ENCODE data around the gene ZNF280D. TPM values are rescaled to one million over a fixed set of nuclear protein-coding genes. Genes with fewer than 3 reads are reported as not detected.

Gene ZNF280D
- total and polyA plus RNA-seq, 2 experiments from 2014 or later, result 8.0 to 24.6 TPM

DNA sequence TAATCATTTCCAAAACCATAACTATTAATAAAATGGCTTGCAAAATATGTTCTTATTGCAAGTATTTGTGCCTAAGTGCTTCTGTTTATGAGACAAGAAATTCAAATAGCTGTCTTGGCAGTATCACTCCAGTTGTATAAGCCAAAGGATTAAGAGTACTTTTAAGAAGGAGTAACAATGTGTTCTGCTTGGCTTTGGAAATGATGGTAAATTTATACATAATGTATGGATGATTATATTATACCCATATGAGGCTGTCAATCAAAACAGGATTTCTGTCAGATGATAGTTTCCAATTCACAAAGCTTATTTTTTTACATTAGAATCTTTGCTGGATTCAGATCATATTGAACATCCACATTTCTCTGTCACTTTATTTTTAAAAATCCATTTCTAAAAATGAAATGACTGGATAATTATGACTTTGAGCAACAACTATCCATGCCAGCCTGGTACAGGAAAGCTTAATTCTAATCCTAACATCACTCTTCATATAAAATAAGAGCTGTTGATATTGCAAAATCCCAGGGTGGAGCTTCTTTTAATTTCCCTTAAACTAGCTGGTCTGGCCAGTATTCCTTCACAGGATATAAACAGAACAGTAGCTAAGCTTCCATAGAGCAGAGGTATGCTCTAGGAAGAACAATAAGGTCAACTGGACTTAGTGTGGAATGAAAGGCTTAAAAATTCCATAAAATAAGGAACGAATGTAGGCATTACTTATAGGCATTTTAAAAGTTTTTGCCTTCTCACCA lies 30.0 kb upstream of the ZNF280D start:
- in situ Hi-C loops (cut with MboI), result no loop called here
- H3K79me2 ChIP-seq (ENCODE audit: insufficient read depth), result no peaks in the 10 kb centered on the region
- H3K9ac ChIP-seq, result no peak overlapping the region
- H2AFZ ChIP-seq, result no peak overlapping the region
- 62 to 76% methylated on average over 1 of the region's 1 CpG for WGBS, 2 experiments (ENCODE audit: low coverage in 1 of 2, low lambda C conversion rate in 2 of 2, missing lambda C conversion rate in 2 of 2)
- no peaks in the 10 kb centered on the region for H4K20me1 ChIP-seq (ENCODE audit: insufficient read depth)
- H3K27ac ChIP-seq, result no peak overlapping the region
- no peaks in the 10 kb centered on the region for H3K9me3 ChIP-seq (ENCODE audit: low read depth)
- no peak for DNase-seq
- no peak for TF ChIP-seq EZH2 (IDR thresholded peaks at IDR 0.05; ENCODE audit: insufficient read depth, poor library complexity, severe bottlenecking)
- no peak for TF ChIP-seq EZH2phosphoT487 (IDR thresholded peaks at IDR 0.05; ENCODE audit: insufficient read depth, low read depth)
- no peak overlapping the region for H3K4me2 ChIP-seq (ENCODE audit: unreplicated experiment)
- peaks cover 39% of the 10 kb centered on the region for H3K4me1 ChIP-seq (ENCODE audit: insufficient read depth)
- H3K27me3 ChIP-seq (replicated peaks; ENCODE audit: insufficient read depth), result no peaks in the 10 kb centered on the region
- no peak overlapping the region for H3K4me3 ChIP-seq
- H3F3A ChIP-seq (ENCODE audit: insufficient read depth), result peaks cover 33% of the 10 kb centered on the region
- no peaks in the 10 kb centered on the region for H3K9me2 ChIP-seq (ENCODE audit: insufficient read depth)
- no peaks in the 10 kb centered on the region for H3K36me3 ChIP-seq (ENCODE audit: low read depth)

DNA sequence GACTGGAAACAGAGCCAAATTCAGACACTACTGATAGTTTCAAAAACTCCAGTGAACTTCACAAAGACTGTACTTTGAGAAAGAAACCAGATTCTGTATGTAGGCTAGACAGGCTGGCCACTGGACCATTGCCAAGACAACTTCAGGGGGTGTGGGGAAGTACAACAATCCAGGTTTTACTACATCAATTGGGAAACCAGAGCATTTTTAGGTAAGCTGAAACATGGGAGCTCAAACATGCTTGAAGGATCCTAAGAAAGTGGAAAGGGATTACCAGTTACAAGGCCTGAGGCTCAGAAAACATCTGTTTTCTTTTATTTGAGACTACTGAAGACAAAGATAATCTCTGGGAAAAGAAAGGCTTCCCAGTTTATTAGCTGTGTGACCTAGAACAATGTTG lies 26.9 kb upstream of the ZNF280D start:
- peak; percentile 44 for DNase-seq
- in situ Hi-C loops (cut with MboI), result no loop called here
- Histone ChIP-seq H3K9me2 (ENCODE audit: insufficient read depth) (no peaks in the 10 kb centered on the region), H3F3A (ENCODE audit: insufficient read depth) (peaks cover 45% of the 10 kb centered on the region), H3K36me3 (ENCODE audit: low read depth) (no peaks in the 10 kb centered on the region), H3K27me3 (replicated peaks; ENCODE audit: insufficient read depth) (no peaks in the 10 kb centered on the region), H3K4me1 (ENCODE audit: insufficient read depth) (peaks cover 49% of the 10 kb centered on the region), H3K4me3 (peak overlapping the region; percentile 36; the same call in 1 of the 2 replicates), H3K9ac (no peak overlapping the region), H3K27ac (peak overlapping the region; percentile 59), H2AFZ (no peak overlapping the region), H3K4me2 (ENCODE audit: unreplicated experiment) (peak overlapping the region; percentile 61), H4K20me1 (ENCODE audit: insufficient read depth) (no peaks in the 10 kb centered on the region), H3K79me2 (ENCODE audit: insufficient read depth) (no peaks in the 10 kb centered on the region), H3K9me3 (ENCODE audit: low read depth) (no peaks in the 10 kb centered on the region)
- TF ChIP-seq EZH2 (IDR thresholded peaks at IDR 0.05; ENCODE audit: insufficient read depth, poor library complexity, severe bottlenecking) (no peak), EZH2phosphoT487 (IDR thresholded peaks at IDR 0.05; ENCODE audit: insufficient read depth, low read depth) (no peak)

DNA sequence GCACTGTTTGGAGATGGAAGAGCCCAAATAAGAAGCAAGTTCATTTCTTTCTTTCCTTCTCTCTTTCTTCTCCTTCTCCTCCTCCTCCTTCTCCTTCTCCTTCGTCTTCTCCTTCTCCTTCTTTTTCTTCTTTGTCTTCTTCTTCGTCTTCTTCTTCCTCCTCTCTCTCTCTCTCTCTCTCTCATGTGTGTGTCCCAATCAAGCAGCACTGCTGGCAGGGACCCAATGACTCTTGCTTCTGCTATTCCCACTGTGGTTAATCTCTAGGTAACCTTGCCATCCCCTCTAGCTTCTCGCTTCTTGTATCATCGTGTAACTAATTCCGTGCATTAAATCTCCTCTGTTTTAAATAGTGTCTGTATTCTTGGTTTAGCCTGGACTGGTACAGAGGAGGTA lies 26.1 kb upstream of the ZNF280D start:
- Histone ChIP-seq H3K4me1 (ENCODE audit: insufficient read depth) (peaks cover 49% of the 10 kb centered on the region), H3K4me2 (ENCODE audit: unreplicated experiment) (peak overlapping the region; percentile 61), H3K4me3 (peak overlapping the region; percentile 36), H2AFZ (no peak overlapping the region), H3K27ac (peak overlapping the region; percentile 59), H4K20me1 (ENCODE audit: insufficient read depth) (no peaks in the 10 kb centered on the region), H3K9me3 (ENCODE audit: low read depth) (no peaks in the 10 kb centered on the region), H3F3A (ENCODE audit: insufficient read depth) (peaks cover 52% of the 10 kb centered on the region), H3K36me3 (ENCODE audit: low read depth) (no peaks in the 10 kb centered on the region), H3K27me3 (replicated peaks; ENCODE audit: insufficient read depth) (no peaks in the 10 kb centered on the region), H3K79me2 (ENCODE audit: insufficient read depth) (no peaks in the 10 kb centered on the region), H3K9ac (peak overlapping the region; percentile 22; the same call in 1 of the 2 replicates), H3K9me2 (ENCODE audit: insufficient read depth) (no peaks in the 10 kb centered on the region)
- in situ Hi-C loops (cut with MboI), result no loop called here
- 20 to 23% methylated on average over 4 to 5 of the region's 5 CpGs for WGBS, 2 experiments (ENCODE audit: low coverage in 1 of 2, low lambda C conversion rate in 2 of 2, missing lambda C conversion rate in 2 of 2)
- peak; percentile 96 for DNase-seq
- TF ChIP-seq EZH2phosphoT487 (IDR thresholded peaks at IDR 0.05; ENCODE audit: insufficient read depth, low read depth), result no peak
- no peak for TF ChIP-seq EZH2 (IDR thresholded peaks at IDR 0.05; ENCODE audit: insufficient read depth, poor library complexity, severe bottlenecking)

DNA sequence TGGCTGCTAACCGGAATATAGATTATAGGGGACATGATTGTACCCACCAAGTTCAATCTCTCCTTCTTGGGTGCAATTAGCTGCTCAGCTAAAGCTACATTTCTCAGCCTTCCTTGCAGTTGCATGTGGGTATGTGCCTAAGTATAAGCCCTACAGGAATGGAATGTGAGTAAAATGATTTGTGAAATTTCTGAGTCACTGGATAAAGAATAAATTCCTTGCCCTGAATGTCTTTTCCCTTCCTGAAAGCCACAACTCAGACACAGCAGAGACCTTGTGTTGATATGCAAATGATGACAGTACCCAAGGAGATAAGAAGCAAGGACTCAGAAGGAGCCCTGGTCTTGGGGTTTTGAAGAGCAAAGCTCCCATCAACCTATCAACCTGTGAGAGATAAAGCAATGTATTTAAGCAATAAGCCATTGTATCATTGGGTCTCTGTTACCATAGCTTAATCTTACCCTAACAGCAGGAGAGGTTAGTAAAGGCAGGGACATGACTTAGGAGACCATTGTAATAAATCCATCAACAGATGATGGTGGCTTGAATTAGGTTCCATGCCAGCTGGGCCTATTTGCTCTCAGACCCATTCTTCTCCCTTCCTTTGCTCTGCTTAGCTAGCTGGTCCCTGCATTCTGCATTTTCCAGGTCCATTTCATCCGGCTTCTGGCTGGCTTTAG lies 25.6 kb upstream of the ZNF280D start:
- peaks cover 52% of the 10 kb centered on the region for H3K4me1 ChIP-seq (ENCODE audit: insufficient read depth)
- no peak for TF ChIP-seq EZH2 (IDR thresholded peaks at IDR 0.05; ENCODE audit: insufficient read depth, poor library complexity, severe bottlenecking)
- TF ChIP-seq EZH2phosphoT487 (IDR thresholded peaks at IDR 0.05; ENCODE audit: insufficient read depth, low read depth), result no peak
- H3K27me3 ChIP-seq (replicated peaks; ENCODE audit: insufficient read depth), result no peaks in the 10 kb centered on the region
- peak overlapping the region; percentile 61 for H3K4me2 ChIP-seq (ENCODE audit: unreplicated experiment)
- H3K9ac ChIP-seq, result peak overlapping the region; percentile 22; the same call in 1 of the 2 replicates
- peak overlapping the region; percentile 59 for H3K27ac ChIP-seq
- no peak overlapping the region for H2AFZ ChIP-seq
- DNase-seq, result peak; percentile 81
- no peaks in the 10 kb centered on the region for H3K9me2 ChIP-seq (ENCODE audit: insufficient read depth)
- 58 to 64% methylated on average over 2 of the region's 2 CpGs for WGBS, 2 experiments (ENCODE audit: low coverage in 1 of 2, low lambda C conversion rate in 2 of 2, missing lambda C conversion rate in 2 of 2)
- H4K20me1 ChIP-seq (ENCODE audit: insufficient read depth), result no peaks in the 10 kb centered on the region
- in situ Hi-C loops (cut with MboI), result no loop called here
- H3K9me3 ChIP-seq (ENCODE audit: low read depth), result no peaks in the 10 kb centered on the region
- H3F3A ChIP-seq (ENCODE audit: insufficient read depth), result peaks cover 57% of the 10 kb centered on the region
- peak overlapping the region; percentile 36 for H3K4me3 ChIP-seq
- no peaks in the 10 kb centered on the region for H3K79me2 ChIP-seq (ENCODE audit: insufficient read depth)
- no peaks in the 10 kb centered on the region for H3K36me3 ChIP-seq (ENCODE audit: low read depth)

Data from GM23248 (cell line).